Psoas muscle (tissue), 8 donors: ENCODE data around the gene BRAF. TPM values are rescaled to one million over a fixed set of nuclear protein-coding genes. Genes with fewer than 3 reads are reported as not detected.
"Not testable (repeated sequence)": the region's sequence is repeated elsewhere in the genome, so short reads cannot be mapped to it uniquely, and the experiment has no call there.

Experiments
- ATAC-seq, 4 donors: fragments of 200-7000 bp; cut with Tn5 transposase; one replicate each; pipeline ENCODE4 v1.9.1; 2020; ENCODE audit warnings: moderate library complexity in 3 of 4, mild to moderate bottlenecking in 2 of 4
- DNase-seq, 2 donors: peaks; one replicate each; pipeline ENCODE4 v3.0.0-alpha.2; 2020
- H3K27ac ChIP-seq: fragments of 200-600 bp; one replicate; pipeline ENCODE4 v1.8.0; 2022
- H3K27me3 ChIP-seq, 3 donors: fragments of 200-600 bp in 1 of 3; one replicate each; pipeline versions ENCODE4 v1.6.1 to v1.8.0; 2013 to 2022; ENCODE audit warnings: low read length in 2 of 3, mild to moderate bottlenecking in 2 of 3, moderate library complexity in 1 of 3; ENCODE audit not compliant: insufficient read depth in 3 of 3
- H3K36me3 ChIP-seq, 2 donors: fragments of 200-600 bp in 1 of 2; one replicate each; pipeline versions ENCODE4 v1.6.1 to v1.8.0; 2013 to 2022; ENCODE audit warnings: low read depth in 1 of 2, mild to moderate bottlenecking in 1 of 2, moderate library complexity in 1 of 2; ENCODE audit not compliant: insufficient read depth in 1 of 2
- H3K4me1 ChIP-seq: fragments of 200-600 bp; one replicate; pipeline ENCODE4 v1.8.0; 2022
- H3K4me3 ChIP-seq: fragments of 200-600 bp; one replicate; pipeline ENCODE4 v1.8.0; 2022; ENCODE audit warnings: mild to moderate bottlenecking
- H3K9me3 ChIP-seq: fragments of 200-600 bp; one replicate; pipeline ENCODE4 v1.8.0; 2022
- WGBS, 3 donors: extraction: QIAGEN DNeasy Blood & Tissue Kit; methylation state at CpG; one replicate each; pipeline versions ENCODE4 v1.1.6 to v1.1.7; 2013; 5-methylcytosine and 5-hydroxymethylcytosine counted together
- intact Hi-C, 2 donors: fragments of 100-400 bp; cut with DNase I; formaldehyde crosslinking; loops; one replicate each; pipeline versions ENCODE4 v1.11.0 to v1.14.2; 2022
- polyA plus RNA-seq, 3 donors: library from polyadenylated mRNA; stranded (reverse); fragments of 200-250 nt; gene quantifications; one replicate each; pipeline ENCODE4 v1.2.3, GENCODE V29; 2013
- total RNA-seq, 4 donors: library from RNA; stranded (reverse); fragmentation: NEBNext Ultra II Directional in 2 of 4; extraction: Animal tissue kit (Norgen Biotek cat#: 25700) in 2 of 4; gene quantifications; one replicate each; pipeline versions ENCODE4 v1.2.1 to v1.2.4, GENCODE V29; 2021 to 2023
- TF ChIP-seq, protein P1 (sequence below): fragments of 200-600 bp; IDR thresholded peaks from one replicate; pipeline ENCODE4 v1.8.0; 2022; ENCODE audit warnings: antibody characterized with exemption
- donor health status: healthy with polysubstance abuse.
- donor health status: DM: no; HTN: no; CAD: no; lungs with moderate emphysema.
- donor health status: Bipolar disorder and iron deficiency.
- donor health status: healthy.
- donor health status: DM: yes; HTN: yes; CAD: no.
- donor health status: DM: no; HTN: no; CAD: no.
- donor health status: DM: no; HTN: no; CAD: no.
- donor health status: DM: yes; HTN: yes; CAD: no.

The BRAF gene
- total and polyA plus RNA-seq, 7 donors, result 5.0 to 22.6 (median 16.8) TPM

DNA sequence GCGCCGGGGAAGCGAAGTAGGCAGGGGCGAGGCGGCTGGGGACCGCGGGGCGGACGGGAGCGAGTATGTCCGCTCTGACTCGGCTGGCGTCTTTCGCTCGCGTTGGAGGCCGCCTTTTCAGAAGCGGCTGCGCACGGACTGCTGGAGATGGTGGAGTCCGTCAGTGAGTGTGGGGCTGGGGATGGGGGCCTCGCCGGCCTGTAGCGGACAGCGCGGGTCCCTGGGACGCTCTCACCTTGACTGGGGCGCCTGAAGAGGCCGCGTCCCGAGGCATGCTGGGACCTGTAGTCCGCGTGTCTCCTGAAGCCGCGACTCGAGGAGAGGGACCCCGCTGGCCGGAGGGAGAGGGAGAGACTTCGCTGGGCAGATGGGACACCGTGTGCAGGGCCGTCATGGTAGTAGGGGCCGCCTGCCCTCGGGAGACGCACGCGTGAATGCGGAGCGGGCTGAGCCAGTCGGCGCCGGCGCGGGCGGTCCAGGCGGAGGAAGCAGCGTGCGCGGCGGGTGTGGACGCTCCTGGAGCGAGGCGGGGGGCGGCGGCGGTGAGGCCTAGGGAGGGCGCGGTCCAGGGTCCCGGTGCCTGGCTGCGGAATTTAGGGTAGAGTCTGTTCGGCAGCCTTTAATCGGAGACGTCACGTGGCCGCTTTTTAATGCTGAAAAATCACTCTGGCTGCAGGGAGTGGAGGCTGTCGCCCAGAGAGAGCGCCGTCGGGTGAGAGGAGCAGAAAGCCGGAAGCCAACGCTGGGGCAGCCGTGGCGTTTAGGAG lies 227.9 kb downstream of the BRAF start, which contains the start of gene NDUFB2:
TSS of gene NDUFB2 (plus strand) at position 29 of the 767 bp plus-strand sequence. CDS start at position 66, 37 bp downstream.
- ATAC-seq (peak; percentile 90 to 93 (median 92)), DNase-seq (peak; percentile 77 to 82)
- H3K27ac ChIP-seq, result peak within 1 kb of the TSS; percentile 97
- intact Hi-C loops, result loop anchor here in 1 of 2 donors (10.0 kb wide), 1 partner anchor 228 kb away; the partner anchor contains the start of gene BRAF
- peak within 1 kb of the TSS; percentile 88 for H3K4me3 ChIP-seq
- H3K36me3 ChIP-seq, result peaks cover 0 to 7% of the 10 kb centered on the region in 2 donors
- no peaks in the 10 kb centered on the region for H3K27me3 ChIP-seq
- TF ChIP-seq, protein P1, sequence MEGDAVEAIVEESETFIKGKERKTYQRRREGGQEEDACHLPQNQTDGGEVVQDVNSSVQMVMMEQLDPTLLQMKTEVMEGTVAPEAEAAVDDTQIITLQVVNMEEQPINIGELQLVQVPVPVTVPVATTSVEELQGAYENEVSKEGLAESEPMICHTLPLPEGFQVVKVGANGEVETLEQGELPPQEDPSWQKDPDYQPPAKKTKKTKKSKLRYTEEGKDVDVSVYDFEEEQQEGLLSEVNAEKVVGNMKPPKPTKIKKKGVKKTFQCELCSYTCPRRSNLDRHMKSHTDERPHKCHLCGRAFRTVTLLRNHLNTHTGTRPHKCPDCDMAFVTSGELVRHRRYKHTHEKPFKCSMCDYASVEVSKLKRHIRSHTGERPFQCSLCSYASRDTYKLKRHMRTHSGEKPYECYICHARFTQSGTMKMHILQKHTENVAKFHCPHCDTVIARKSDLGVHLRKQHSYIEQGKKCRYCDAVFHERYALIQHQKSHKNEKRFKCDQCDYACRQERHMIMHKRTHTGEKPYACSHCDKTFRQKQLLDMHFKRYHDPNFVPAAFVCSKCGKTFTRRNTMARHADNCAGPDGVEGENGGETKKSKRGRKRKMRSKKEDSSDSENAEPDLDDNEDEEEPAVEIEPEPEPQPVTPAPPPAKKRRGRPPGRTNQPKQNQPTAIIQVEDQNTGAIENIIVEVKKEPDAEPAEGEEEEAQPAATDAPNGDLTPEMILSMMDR, result no peak
- WGBS, 3 donors, result 0% methylated on average over 73 to 82 of the region's 82 CpGs
- peaks cover 21% of the 10 kb centered on the region for H3K4me1 ChIP-seq
- H3K9me3 ChIP-seq, result no peaks in the 10 kb centered on the region

DNA sequence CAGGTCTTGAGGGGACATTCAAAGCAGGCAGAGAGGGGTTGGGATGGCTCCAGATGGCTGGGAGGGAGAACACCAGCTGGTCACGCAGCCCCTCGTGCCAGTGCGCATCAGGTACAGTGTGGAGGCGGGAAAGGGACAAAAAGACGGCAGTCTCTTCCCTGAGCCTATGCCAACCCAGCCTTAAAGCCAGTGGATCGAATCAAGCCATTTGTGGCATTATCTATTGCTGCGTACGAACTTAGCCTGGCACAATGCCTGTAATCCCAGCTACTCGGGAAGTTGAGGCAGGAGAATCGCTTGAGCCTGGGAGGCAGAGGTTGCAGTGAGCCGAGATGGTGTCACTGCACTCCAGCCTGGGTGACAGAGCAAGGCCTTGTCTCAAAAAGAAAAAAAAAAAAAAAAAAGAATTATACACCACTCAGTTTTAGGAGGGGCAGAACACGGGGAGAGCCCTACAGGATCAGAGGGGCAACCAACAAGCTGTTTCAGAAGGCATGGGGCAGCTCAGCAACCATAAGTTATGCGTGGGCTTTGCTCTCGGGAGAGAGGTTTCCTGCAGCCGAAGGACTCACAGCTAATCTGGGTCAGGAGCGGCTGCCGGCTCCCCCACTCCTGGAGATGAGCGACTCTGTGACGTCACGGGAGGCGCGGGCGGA lies 228.6 kb downstream of the BRAF start:
- peak; percentile 97 for DNase-seq
- TF ChIP-seq, protein P1, result no peak
- WGBS, 3 donors, result 13 to 19% (median 14%) methylated on average over 23 of the region's 23 CpGs
- intact Hi-C loops, result loop anchor here in 1 of 2 donors (10.0 kb wide), 1 partner anchor 229 kb away; the partner anchor contains the start of gene BRAF
- peak overlapping the region; percentile 88 for H3K4me3 ChIP-seq
- peak; percentile 96 to 98 (median 97) for ATAC-seq
- peaks cover 0 to 14% of the 10 kb centered on the region in 2 donors for H3K36me3 ChIP-seq
- peak overlapping the region; percentile 97 for H3K27ac ChIP-seq
- no peaks in the 10 kb centered on the region for H3K9me3 ChIP-seq
- H3K4me1 ChIP-seq, result peaks cover 21% of the 10 kb centered on the region
- H3K27me3 ChIP-seq, result no peaks in the 10 kb centered on the region

DNA sequence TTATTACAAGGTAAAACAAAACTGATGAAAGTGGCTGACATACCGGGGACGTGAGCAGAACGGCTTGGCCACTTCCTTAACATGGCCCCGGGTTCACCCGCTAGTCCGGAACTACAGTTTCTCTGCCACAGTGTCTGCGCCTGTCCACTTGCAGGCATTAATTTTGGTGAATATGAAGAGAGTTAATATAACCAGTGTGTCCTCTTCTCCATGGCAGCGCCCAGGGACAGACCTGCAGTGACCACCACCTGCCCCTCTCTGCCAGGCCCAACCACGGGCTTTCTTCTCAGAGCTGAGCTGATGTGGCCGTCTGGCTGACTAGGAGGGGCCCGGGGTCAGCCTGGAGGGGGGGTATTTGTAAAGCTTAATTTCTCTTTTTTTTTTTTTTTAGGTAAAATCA lies 229.3 kb downstream of the BRAF start:
- DNase-seq (no peak), ATAC-seq (no peak)
- Histone ChIP-seq H3K27me3 (no peaks in the 10 kb centered on the region), H3K4me3 (no peak overlapping the region), H3K27ac (peak overlapping the region; percentile 97), H3K36me3 (peaks cover 0 to 14% of the 10 kb centered on the region in 2 donors), H3K4me1 (peaks cover 21% of the 10 kb centered on the region), H3K9me3 (no peaks in the 10 kb centered on the region)
- intact Hi-C loops, result loop anchor here in 1 of 2 donors (10.0 kb wide), 1 partner anchor 229 kb away; the partner anchor contains the start of gene BRAF
- 92 to 94% (median 92%) methylated on average over 11 of the region's 11 CpGs for WGBS, 3 donors
- TF ChIP-seq, protein P1, result no peak

DNA sequence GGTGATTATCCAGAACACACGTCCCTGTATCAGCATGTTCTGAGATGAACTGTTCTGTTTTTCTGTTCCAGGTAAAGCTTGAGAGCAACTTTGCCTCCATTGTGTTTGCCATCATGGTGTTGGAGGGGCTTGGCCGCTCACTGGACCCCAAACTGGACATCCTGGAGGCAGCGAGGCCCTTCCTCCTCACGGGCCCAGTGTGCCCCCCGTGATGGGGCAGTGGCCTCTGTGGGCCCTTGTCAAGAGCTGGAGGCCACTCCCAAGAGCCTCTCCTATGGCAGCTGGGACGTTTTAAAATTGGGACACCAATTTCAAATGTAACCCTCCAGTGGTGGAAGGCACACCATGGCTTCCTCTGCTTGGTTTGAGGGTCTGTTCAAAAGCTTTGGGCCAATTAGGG lies 230.1 kb downstream of the BRAF start:
- Histone ChIP-seq H3K27ac (no peak overlapping the region), H3K27me3 (no peaks in the 10 kb centered on the region), H3K4me3 (no peak overlapping the region), H3K4me1 (peaks cover 21% of the 10 kb centered on the region), H3K36me3 (peaks cover 0 to 21% of the 10 kb centered on the region in 2 donors), H3K9me3 (no peaks in the 10 kb centered on the region)
- intact Hi-C loops, result loop anchor here in 1 of 2 donors (10.0 kb wide), 1 partner anchor 230 kb away; the partner anchor contains the start of gene BRAF
- ATAC-seq, result no peak
- WGBS, 3 donors, result 85 to 87% (median 86%) methylated on average over 6 of the region's 6 CpGs
- TF ChIP-seq, protein P1, result no peak
- DNase-seq, result no peak

DNA sequence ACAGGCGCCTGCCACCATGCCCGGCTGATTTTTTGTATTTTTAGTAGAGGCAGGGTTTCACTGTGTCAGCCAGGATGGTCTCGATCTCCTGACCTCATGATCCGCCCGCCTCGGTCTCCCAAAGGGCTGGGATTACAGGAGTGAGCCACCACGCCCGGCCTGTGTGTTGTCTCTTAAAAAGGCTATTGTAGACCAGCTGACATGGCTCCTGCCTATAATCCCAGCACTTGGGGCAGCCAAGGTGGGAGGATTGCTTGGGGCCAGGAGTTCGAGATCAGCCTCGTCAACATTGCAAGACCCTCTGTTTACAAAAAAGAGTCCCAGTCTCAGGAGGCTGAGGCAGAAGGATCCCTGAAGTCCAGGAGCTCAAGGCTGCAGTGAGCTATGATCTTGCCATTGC lies 230.9 kb downstream of the BRAF start:
- H3K4me1 ChIP-seq, result peaks cover 19% of the 10 kb centered on the region
- DNase-seq, ATAC-seq, H3K27me3 ChIP-seq, H3K9me3 ChIP-seq, H3K27ac ChIP-seq, H3K4me3 ChIP-seq: not testable (repeated sequence)
- peaks cover 0 to 25% of the 10 kb centered on the region in 2 donors for H3K36me3 ChIP-seq
- intact Hi-C loops, result loop anchor here in 1 of 2 donors (10.0 kb wide), 1 partner anchor 231 kb away; the partner anchor contains the start of gene BRAF
- WGBS, 3 donors, result 92 to 93% (median 93%) methylated on average over 10 of the region's 10 CpGs
